MM.1S (cell line): ENCODE data around the gene NLRC3.

Source experiments
- DNase-seq: peaks from one replicate; pipeline ENCODE4 v3.0.0-alpha.2; 2015
- H2AFZ ChIP-seq: fragments of 300-600 bp; sonication (generic); 2 replicates; pipeline ENCODE4 v1.6.0; 2016; ENCODE audit warnings: antibody characterized with exemption, low read length
- H3F3A ChIP-seq: fragments of 300-600 bp; sonication (generic); 2 replicates; pipeline ENCODE4 v1.6.1; 2016; ENCODE audit warnings: mild to moderate bottlenecking, antibody characterized with exemption, low read length, moderate library complexity, mixed read lengths; ENCODE audit not compliant: insufficient read depth
- H3K27ac ChIP-seq: fragments of 300-600 bp; sonication (generic); 2 replicates; pipeline ENCODE4 v1.5.1; 2016; ENCODE audit warnings: mild to moderate bottlenecking, low read length
- H3K27me3 ChIP-seq: fragments of 300-600 bp; sonication (generic); replicated peaks from 2 replicates; pipeline ENCODE4 v1.6.0; 2016; ENCODE audit warnings: low read length; ENCODE audit not compliant: insufficient read depth
- H3K36me3 ChIP-seq: fragments of 300-600 bp; sonication (generic); replicated peaks from 2 replicates; pipeline ENCODE4 v1.6.1; 2016; ENCODE audit warnings: mild to moderate bottlenecking, low read length, mixed read lengths; ENCODE audit not compliant: insufficient read depth
- H3K4me1 ChIP-seq: fragments of 300-600 bp; sonication (generic); 2 replicates; pipeline ENCODE4 v1.6.1; 2016; ENCODE audit warnings: low read length, mixed read lengths
- H3K4me2 ChIP-seq: fragments of 300-600 bp; sonication (generic); 2 replicates; pipeline ENCODE4 v1.6.0; 2016; ENCODE audit warnings: low read depth, low read length
- H3K4me3 ChIP-seq: fragments of 300-600 bp; sonication (generic); 2 replicates; pipeline ENCODE4 v1.5.1; 2016; ENCODE audit warnings: low read length, mixed read lengths
- H3K79me2 ChIP-seq: fragments of 300-600 bp; sonication (generic); 2 replicates; pipeline ENCODE4 v1.6.1; 2016; ENCODE audit warnings: mixed run types, low read length, mixed read lengths
- H3K9ac ChIP-seq: fragments of 300-600 bp; sonication (generic); 2 replicates; pipeline ENCODE4 v1.6.1; 2016; ENCODE audit warnings: low read length, mixed read lengths
- H3K9me2 ChIP-seq: fragments of 300-600 bp; sonication (generic); replicated peaks from 2 replicates; pipeline ENCODE4 v1.6.1; 2016; ENCODE audit warnings: mild to moderate bottlenecking, low read length, mixed read lengths; ENCODE audit not compliant: insufficient read depth
- H3K9me3 ChIP-seq: fragments of 300-600 bp; sonication (generic); replicated peaks from 2 replicates; pipeline ENCODE4 v1.6.1; 2016; ENCODE audit warnings: mild to moderate bottlenecking, low read length, mixed read lengths; ENCODE audit not compliant: insufficient read depth
- H4K20me1 ChIP-seq: fragments of 300-600 bp; sonication (generic); 2 replicates; pipeline ENCODE4 v1.6.1; 2016; ENCODE audit warnings: mild to moderate bottlenecking, low read length, moderate library complexity, mixed read lengths; ENCODE audit not compliant: insufficient read depth
- CTCF ChIP-seq: fragments of 300-600 bp; sonication (generic); IDR thresholded peaks from 2 replicates; pipeline ENCODE4 v1.5.1; 2016; ENCODE audit warnings: antibody characterized with exemption, low read length, mixed read lengths
- EZH2 ChIP-seq: fragments of 300-600 bp; sonication (generic); optimal IDR thresholded peaks from 2 replicates; pipeline ENCODE3; 2017; ENCODE audit warnings: low read depth, mild to moderate bottlenecking, antibody characterized with exemption, low read length, mixed read lengths
- EZH2phosphoT487 ChIP-seq: fragments of 300-600 bp; sonication (generic); IDR thresholded peaks from 2 replicates; pipeline ENCODE4 v1.6.1; 2018; ENCODE audit warnings: antibody characterized with exemption, low read length

Gene NLRC3

DNA sequence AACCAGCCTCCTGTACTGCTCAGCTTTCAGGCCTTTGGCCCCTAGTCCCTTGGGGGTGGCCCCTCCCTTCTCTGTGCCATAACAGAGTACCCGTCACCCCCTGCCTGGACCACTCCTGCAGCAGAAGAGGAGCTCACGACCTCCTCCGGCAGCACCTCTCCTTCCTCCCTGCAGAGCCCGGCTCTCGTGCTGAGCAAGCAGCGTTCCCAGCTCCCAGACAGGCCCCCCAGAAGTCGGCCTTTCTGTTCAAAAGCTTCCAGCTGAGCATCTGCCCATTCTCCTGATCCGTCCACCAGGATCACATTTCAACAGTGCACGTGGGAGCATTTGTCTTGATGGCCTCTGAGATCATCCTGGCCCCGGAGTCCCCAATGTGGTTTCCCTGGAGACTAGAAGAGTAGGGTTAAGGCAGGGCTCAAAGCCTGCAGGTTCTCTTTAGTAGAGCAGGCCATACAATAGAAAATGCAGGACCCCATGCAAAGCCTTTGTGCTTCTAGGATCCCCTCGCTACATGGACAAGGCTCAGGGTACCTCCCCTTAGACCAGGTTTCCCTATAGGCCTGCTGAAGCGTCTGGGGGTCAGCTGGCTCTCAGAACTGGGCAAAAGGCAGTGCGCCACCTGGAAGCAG, 35.6 kb downstream of the NLRC3 start:
- no peaks in the 10 kb centered on the region for H3K9me3 ChIP-seq
- no peak for TF ChIP-seq EZH2phosphoT487
- TF ChIP-seq CTCF = no peak
- no peak for TF ChIP-seq EZH2
- no peaks in the 10 kb centered on the region for H3K36me3 ChIP-seq
- no peak overlapping the region for H3K27ac ChIP-seq
- H4K20me1 ChIP-seq = no peaks in the 10 kb centered on the region
- no peaks in the 10 kb centered on the region for H3K4me1 ChIP-seq
- no peaks in the 10 kb centered on the region for H3K79me2 ChIP-seq
- no peaks in the 10 kb centered on the region for H3K9me2 ChIP-seq
- no peak overlapping the region for H2AFZ ChIP-seq
- no peak overlapping the region for H3K9ac ChIP-seq
- H3K4me3 ChIP-seq = no peak overlapping the region
- H3K27me3 ChIP-seq = no peaks in the 10 kb centered on the region
- no peak overlapping the region for H3K4me2 ChIP-seq
- no peak for DNase-seq
- no peaks in the 10 kb centered on the region for H3F3A ChIP-seq

DNA sequence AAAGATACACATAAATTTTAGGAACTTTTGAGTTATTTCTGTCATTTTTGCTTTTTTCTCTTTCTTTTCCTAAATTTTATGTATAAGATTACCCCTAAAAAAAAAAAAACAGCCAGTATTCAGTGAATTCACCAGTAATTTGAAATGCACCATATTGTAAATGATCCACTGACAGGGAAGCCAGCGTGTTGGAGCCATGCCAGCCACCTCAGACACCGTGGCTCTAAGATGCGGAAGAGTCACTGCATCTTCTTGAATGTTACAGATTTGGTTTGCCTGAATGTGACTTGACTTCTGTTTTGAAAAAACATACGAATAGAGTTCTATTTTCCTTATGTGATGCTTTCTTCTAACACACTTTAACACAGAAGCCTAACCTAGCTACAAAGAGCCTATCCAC, 39.0 kb downstream of the NLRC3 start:
- Histone ChIP-seq H3K9ac (no peak overlapping the region), H3K27ac (no peak overlapping the region), H3K9me3 (no peaks in the 10 kb centered on the region), H3K9me2 (no peaks in the 10 kb centered on the region), H3K4me1 (no peaks in the 10 kb centered on the region), H4K20me1 (no peaks in the 10 kb centered on the region), H3K27me3 (no peaks in the 10 kb centered on the region), H3K4me3 (no peak overlapping the region), H3K36me3 (no peaks in the 10 kb centered on the region), H3F3A (no peaks in the 10 kb centered on the region), H3K79me2 (no peaks in the 10 kb centered on the region), H2AFZ (no peak overlapping the region), H3K4me2 (no peak overlapping the region)
- no peak for DNase-seq
- TF ChIP-seq EZH2 = no peak
- TF ChIP-seq EZH2phosphoT487 = no peak
- no peak for TF ChIP-seq CTCF

DNA sequence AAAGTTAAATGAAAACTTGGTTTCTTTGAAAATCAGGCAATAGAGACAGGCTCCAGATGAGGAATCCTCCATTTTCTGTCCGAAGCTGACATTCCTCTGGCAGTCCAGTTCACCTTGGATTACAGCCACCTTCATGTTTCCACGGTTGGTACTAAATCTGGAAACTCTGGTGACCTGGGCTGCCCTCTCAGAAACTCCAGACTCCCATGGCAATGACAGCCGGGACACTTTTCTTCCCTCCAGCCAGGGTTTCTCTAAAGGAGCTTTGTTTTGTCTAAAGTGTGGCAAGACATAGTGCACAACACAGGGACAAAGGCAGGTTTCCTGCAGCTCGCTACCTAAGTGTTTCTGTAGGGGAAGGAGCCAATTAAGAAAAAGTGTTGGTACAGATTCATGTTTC, 40.4 kb downstream of the NLRC3 start:
- no peaks in the 10 kb centered on the region for H3K9me2 ChIP-seq

More for the DNA sequence above, 40.4 kb downstream of the NLRC3 start:
- Histone ChIP-seq H3K4me2 (no peak overlapping the region), H3K9ac (no peak overlapping the region), H3K27ac (no peak overlapping the region), H2AFZ (no peak overlapping the region), H3K4me1 (no peaks in the 10 kb centered on the region), H3K36me3 (no peaks in the 10 kb centered on the region), H3K9me3 (no peaks in the 10 kb centered on the region), H3K79me2 (no peaks in the 10 kb centered on the region), H3K27me3 (no peaks in the 10 kb centered on the region), H4K20me1 (no peaks in the 10 kb centered on the region), H3F3A (no peaks in the 10 kb centered on the region), H3K4me3 (no peak overlapping the region)
- no peak for TF ChIP-seq EZH2phosphoT487
- TF ChIP-seq EZH2 = no peak
- TF ChIP-seq CTCF = no peak
- DNase-seq = no peak
